SU-DHL-6 (cell line): ENCODE data around the gene ALG9.

Experiments used
- EZH2phosphoT487 ChIP-seq: fragments of 200-600 bp; sonication (generic), shearing (Covaris generic); conservative IDR thresholded peaks from 2 replicates; pipeline ENCODE4 v1.6.1; 2018; ENCODE audit warnings: mild to moderate bottlenecking, antibody characterized with exemption, low read length, moderate library complexity, mixed read lengths
- TF ChIP-seq, protein P1 (sequence below): fragments of 200-600 bp; sonication (generic); IDR thresholded peaks from one replicate; pipeline ENCODE4 v1.5.1; 2017; ENCODE audit warnings: antibody characterized with exemption, mild to moderate bottlenecking, low read length, moderate library complexity; ENCODE audit not compliant: insufficient read depth, poor library complexity, severe bottlenecking

DNA sequence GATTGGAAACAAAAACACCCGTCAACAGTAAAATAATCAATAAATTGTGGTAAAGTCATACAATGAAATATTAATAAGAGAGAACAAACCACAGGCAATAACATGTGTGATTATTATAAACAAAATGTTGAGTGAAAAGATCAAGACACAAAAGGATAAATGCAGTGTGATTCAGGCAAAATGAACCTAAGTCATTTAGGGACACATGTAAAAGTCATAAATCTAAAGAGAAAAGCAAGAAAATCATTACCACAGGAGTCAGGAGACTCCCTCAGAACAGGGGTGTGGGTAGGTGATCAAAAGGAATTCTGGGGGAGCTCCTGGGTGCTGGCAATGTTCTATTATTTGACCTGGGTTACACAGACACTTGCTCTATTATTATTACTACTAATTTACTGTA lies 57.3 kb downstream of the ALG9 start:
- TF ChIP-seq, protein P1, sequence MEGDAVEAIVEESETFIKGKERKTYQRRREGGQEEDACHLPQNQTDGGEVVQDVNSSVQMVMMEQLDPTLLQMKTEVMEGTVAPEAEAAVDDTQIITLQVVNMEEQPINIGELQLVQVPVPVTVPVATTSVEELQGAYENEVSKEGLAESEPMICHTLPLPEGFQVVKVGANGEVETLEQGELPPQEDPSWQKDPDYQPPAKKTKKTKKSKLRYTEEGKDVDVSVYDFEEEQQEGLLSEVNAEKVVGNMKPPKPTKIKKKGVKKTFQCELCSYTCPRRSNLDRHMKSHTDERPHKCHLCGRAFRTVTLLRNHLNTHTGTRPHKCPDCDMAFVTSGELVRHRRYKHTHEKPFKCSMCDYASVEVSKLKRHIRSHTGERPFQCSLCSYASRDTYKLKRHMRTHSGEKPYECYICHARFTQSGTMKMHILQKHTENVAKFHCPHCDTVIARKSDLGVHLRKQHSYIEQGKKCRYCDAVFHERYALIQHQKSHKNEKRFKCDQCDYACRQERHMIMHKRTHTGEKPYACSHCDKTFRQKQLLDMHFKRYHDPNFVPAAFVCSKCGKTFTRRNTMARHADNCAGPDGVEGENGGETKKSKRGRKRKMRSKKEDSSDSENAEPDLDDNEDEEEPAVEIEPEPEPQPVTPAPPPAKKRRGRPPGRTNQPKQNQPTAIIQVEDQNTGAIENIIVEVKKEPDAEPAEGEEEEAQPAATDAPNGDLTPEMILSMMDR = no peak
- TF ChIP-seq EZH2phosphoT487 = no peak
